ENCODE measurements around the gene PDHX. TPM values are rescaled to one million over a fixed set of nuclear protein-coding genes. Genes with fewer than 3 reads are reported as not detected.
A peak's percentile ranks its signal among the peaks of the same experiment; 100 is the strongest.

The PDHX gene
- total and polyA plus RNA-seq, 5 donors from 2014 or later, result 18.2 to 24.1 (median 20.0) TPM

GRCh38 chr11:35030716-35031213 is 114.3 kb downstream of the PDHX start:
- peak overlapping the region; percentile 35 for H3K4me3 ChIP-seq (ENCODE audit: low read depth, low read length)
- H3K36me3 Mint-ChIP-seq, result peaks cover 5% of the 10 kb centered on the region
- H3K9me3 Mint-ChIP-seq, result peaks cover 0 to 3% (median 0%) of the 10 kb centered on the region in 7 donors
- H3K4me1 ChIP-seq (ENCODE audit: control insufficient read depth, insufficient read depth, low read length, poor library complexity, severe bottlenecking), result peaks cover 16% of the 10 kb centered on the region
- peak in 1 of 3 donors; percentile 27 for DNase-seq
- no peaks in the 10 kb centered on the region for H3K36me3 ChIP-seq (ENCODE audit: control insufficient read depth, insufficient read depth, low read length)
- peak; percentile 73 to 80 for ATAC-seq (ENCODE audit: low read depth in 2 of 2)
- no peaks in the 10 kb centered on the region for H3K27me3 Mint-ChIP-seq
- H3K27ac Mint-ChIP-seq, result peak overlapping the region; percentile 76 to 95 (median 84)
- H3K27ac ChIP-seq (ENCODE audit: insufficient read depth, low read length, poor library complexity, severe bottlenecking), result no peak overlapping the region
- H3K27me3 ChIP-seq (ENCODE audit: control insufficient read depth, insufficient read depth, low read length), result no peaks in the 10 kb centered on the region
- H3K9me3 ChIP-seq (ENCODE audit: control insufficient read depth in 2 of 2, low read length in 2 of 2), result no peaks in the 10 kb centered on the region
- H3K4me3 Mint-ChIP-seq, result peak overlapping the region; percentile 9 to 80 (median 59)
- peaks cover 27 to 51% (median 37%) of the 10 kb centered on the region in 4 donors for H3K4me1 Mint-ChIP-seq

GRCh38 chr11:35031346-35031745 is 114.9 kb downstream of the PDHX start:
- peak overlapping the region in 2 of 3 donors; percentile 76 to 84 for H3K27ac Mint-ChIP-seq
- ATAC-seq (ENCODE audit: low read depth in 2 of 2), result no peak
- peaks cover 27 to 51% (median 37%) of the 10 kb centered on the region in 4 donors for H3K4me1 Mint-ChIP-seq

GRCh38 chr11:35031867-35032266 is 115.4 kb downstream of the PDHX start:
- no peaks in the 10 kb centered on the region for H3K27me3 ChIP-seq (ENCODE audit: control insufficient read depth, insufficient read depth, low read length)
- H3K4me3 Mint-ChIP-seq, result peak overlapping the region in 1 of 4 donors; percentile 61
- H3K4me3 ChIP-seq (ENCODE audit: low read depth, low read length), result no peak overlapping the region
- peaks cover 0 to 3% (median 0%) of the 10 kb centered on the region in 7 donors for H3K9me3 Mint-ChIP-seq
- H3K4me1 ChIP-seq (ENCODE audit: control insufficient read depth, insufficient read depth, low read length, poor library complexity, severe bottlenecking), result peaks cover 16% of the 10 kb centered on the region
- ATAC-seq (ENCODE audit: low read depth in 2 of 2) (no peak), DNase-seq (no peak)
- no peaks in the 10 kb centered on the region for H3K36me3 ChIP-seq (ENCODE audit: control insufficient read depth, insufficient read depth, low read length)
- H3K27ac ChIP-seq (ENCODE audit: insufficient read depth, low read length, poor library complexity, severe bottlenecking), result no peak overlapping the region
- H3K27ac Mint-ChIP-seq, result peak overlapping the region in 1 of 3 donors; percentile 53
- H3K9me3 ChIP-seq (ENCODE audit: control insufficient read depth in 2 of 2, low read length in 2 of 2), result no peaks in the 10 kb centered on the region
- peaks cover 5% of the 10 kb centered on the region for H3K36me3 Mint-ChIP-seq
- no peaks in the 10 kb centered on the region for H3K27me3 Mint-ChIP-seq
- peaks cover 27 to 54% (median 35%) of the 10 kb centered on the region in 4 donors for H3K4me1 Mint-ChIP-seq

More at GRCh38 chr11:35031346-35031745, 114.9 kb downstream of the PDHX start:
- peaks cover 16% of the 10 kb centered on the region for H3K4me1 ChIP-seq (ENCODE audit: control insufficient read depth, insufficient read depth, low read length, poor library complexity, severe bottlenecking)
- no peaks in the 10 kb centered on the region for H3K9me3 ChIP-seq (ENCODE audit: control insufficient read depth in 2 of 2, low read length in 2 of 2)
- H3K4me3 Mint-ChIP-seq, result peak overlapping the region in 1 of 4 donors; percentile 9
- H3K27me3 ChIP-seq (ENCODE audit: control insufficient read depth, insufficient read depth, low read length), result no peaks in the 10 kb centered on the region
- H3K36me3 ChIP-seq (ENCODE audit: control insufficient read depth, insufficient read depth, low read length), result no peaks in the 10 kb centered on the region
- DNase-seq, result no peak
- H3K36me3 Mint-ChIP-seq, result peaks cover 5% of the 10 kb centered on the region
- no peaks in the 10 kb centered on the region for H3K27me3 Mint-ChIP-seq
- no peak overlapping the region for H3K27ac ChIP-seq (ENCODE audit: insufficient read depth, low read length, poor library complexity, severe bottlenecking)
- no peak overlapping the region for H3K4me3 ChIP-seq (ENCODE audit: low read depth, low read length)
- H3K9me3 Mint-ChIP-seq, result peaks cover 0 to 3% (median 0%) of the 10 kb centered on the region in 7 donors

- Mint-ChIP-seq H3K27me3 (no peaks in the 10 kb centered on the region), H3K9me3 (peaks cover 0 to 3% (median 0%) of the 10 kb centered on the region in 7 donors), H3K36me3 (peaks cover 5% of the 10 kb centered on the region), H3K4me1 (peaks cover 23 to 51% (median 36%) of the 10 kb centered on the region in 4 donors), H3K27ac (peak overlapping the region in 1 of 3 donors; percentile 60), H3K4me3 (no peak overlapping the region)
- Histone ChIP-seq H3K4me3 (ENCODE audit: low read depth, low read length) (no peak overlapping the region), H3K4me1 (ENCODE audit: control insufficient read depth, insufficient read depth, low read length, poor library complexity, severe bottlenecking) (peaks cover 16% of the 10 kb centered on the region), H3K36me3 (ENCODE audit: control insufficient read depth, insufficient read depth, low read length) (no peaks in the 10 kb centered on the region), H3K9me3 (ENCODE audit: control insufficient read depth in 2 of 2, low read length in 2 of 2) (no peaks in the 10 kb centered on the region), H3K27ac (ENCODE audit: insufficient read depth, low read length, poor library complexity, severe bottlenecking) (no peak overlapping the region), H3K27me3 (ENCODE audit: control insufficient read depth, insufficient read depth, low read length) (no peaks in the 10 kb centered on the region)
- ATAC-seq (ENCODE audit: low read depth in 2 of 2) (no peak), DNase-seq (no peak)
Measured at GRCh38 chr11:35033011-35033410, 116.6 kb downstream of the PDHX start.

- Mint-ChIP-seq H3K9me3 (peaks cover 0 to 3% (median 0%) of the 10 kb centered on the region in 7 donors), H3K27me3 (no peaks in the 10 kb centered on the region), H3K27ac (no peak overlapping the region), H3K4me1 (peaks cover 27 to 56% (median 35%) of the 10 kb centered on the region in 4 donors), H3K36me3 (peaks cover 5% of the 10 kb centered on the region), H3K4me3 (no peak overlapping the region)
- Histone ChIP-seq H3K36me3 (ENCODE audit: control insufficient read depth, insufficient read depth, low read length) (no peaks in the 10 kb centered on the region), H3K27me3 (ENCODE audit: control insufficient read depth, insufficient read depth, low read length) (no peaks in the 10 kb centered on the region), H3K27ac (ENCODE audit: insufficient read depth, low read length, poor library complexity, severe bottlenecking) (no peak overlapping the region), H3K4me1 (ENCODE audit: control insufficient read depth, insufficient read depth, low read length, poor library complexity, severe bottlenecking) (peaks cover 20% of the 10 kb centered on the region), H3K4me3 (ENCODE audit: low read depth, low read length) (no peak overlapping the region), H3K9me3 (ENCODE audit: control insufficient read depth in 2 of 2, low read length in 2 of 2) (no peaks in the 10 kb centered on the region)
- ATAC-seq (ENCODE audit: low read depth in 2 of 2) (no peak), DNase-seq (no peak)
Measured at GRCh38 chr11:35034401-35034800, 118.0 kb downstream of the PDHX start.

GRCh38 chr11:35035894-35036408 is 119.5 kb downstream of the PDHX start:
- ATAC-seq (ENCODE audit: low read depth in 2 of 2) (no peak), DNase-seq (no peak)
- Mint-ChIP-seq H3K4me1 (peaks cover 16 to 59% (median 33%) of the 10 kb centered on the region in 4 donors), H3K36me3 (peaks cover 5% of the 10 kb centered on the region), H3K27me3 (no peaks in the 10 kb centered on the region), H3K9me3 (peaks cover 0 to 3% (median 0%) of the 10 kb centered on the region in 7 donors), H3K4me3 (no peak overlapping the region), H3K27ac (peak overlapping the region in 1 of 3 donors; percentile 16)
- H3K4me3 ChIP-seq (ENCODE audit: low read depth, low read length), result no peak overlapping the region
- no peaks in the 10 kb centered on the region for H3K36me3 ChIP-seq (ENCODE audit: control insufficient read depth, insufficient read depth, low read length)
- peaks cover 23% of the 10 kb centered on the region for H3K4me1 ChIP-seq (ENCODE audit: control insufficient read depth, insufficient read depth, low read length, poor library complexity, severe bottlenecking)
- no peak overlapping the region for H3K27ac ChIP-seq (ENCODE audit: insufficient read depth, low read length, poor library complexity, severe bottlenecking)
- H3K9me3 ChIP-seq (ENCODE audit: control insufficient read depth in 2 of 2, low read length in 2 of 2), result no peaks in the 10 kb centered on the region
- no peaks in the 10 kb centered on the region for H3K27me3 ChIP-seq (ENCODE audit: control insufficient read depth, insufficient read depth, low read length)

GRCh38 chr11:35036639-35037038 is 120.2 kb downstream of the PDHX start:
- Mint-ChIP-seq H3K36me3 (peaks cover 5% of the 10 kb centered on the region), H3K4me3 (no peak overlapping the region), H3K4me1 (peaks cover 15 to 59% (median 34%) of the 10 kb centered on the region in 4 donors), H3K27me3 (no peaks in the 10 kb centered on the region), H3K9me3 (peaks cover 0 to 3% (median 0%) of the 10 kb centered on the region in 7 donors), H3K27ac (peak overlapping the region in 1 of 3 donors; percentile 44)
- ATAC-seq (ENCODE audit: low read depth in 2 of 2), result no peak
- no peaks in the 10 kb centered on the region for H3K27me3 ChIP-seq (ENCODE audit: control insufficient read depth, insufficient read depth, low read length)
- H3K4me1 ChIP-seq (ENCODE audit: control insufficient read depth, insufficient read depth, low read length, poor library complexity, severe bottlenecking), result peaks cover 27% of the 10 kb centered on the region
- no peaks in the 10 kb centered on the region for H3K9me3 ChIP-seq (ENCODE audit: control insufficient read depth in 2 of 2, low read length in 2 of 2)
- DNase-seq, result no peak
- no peak overlapping the region for H3K27ac ChIP-seq (ENCODE audit: insufficient read depth, low read length, poor library complexity, severe bottlenecking)
- no peak overlapping the region for H3K4me3 ChIP-seq (ENCODE audit: low read depth, low read length)
- H3K36me3 ChIP-seq (ENCODE audit: control insufficient read depth, insufficient read depth, low read length), result no peaks in the 10 kb centered on the region
